GM23338 (cell line): ENCODE data around the gene NPY2R. TPM values are rescaled to one million over a fixed set of nuclear protein-coding genes. Genes with fewer than 3 reads are reported as not detected.

Source experiments
- ATAC-seq: fragments of 200-7000 bp; cut with Tn5 transposase; 3 replicates; pipeline ENCODE4 v1.9.1; 2020
- DNase-seq: peaks from one replicate; pipeline ENCODE4 v3.0.0-alpha.2; 2015; ENCODE audit warnings: low spot score
- H2AFZ ChIP-seq: fragments of 200-600 bp; sonication (generic); 2 replicates; pipeline ENCODE4 v1.8.0; 2016; ENCODE audit warnings: antibody characterized with exemption, mild to moderate bottlenecking, moderate library complexity
- H3F3A ChIP-seq: fragments of 200-600 bp; sonication (generic); replicated peaks from 2 replicates; pipeline ENCODE4 v1.8.0; 2017; ENCODE audit warnings: antibody characterized with exemption, mixed run types, low read depth
- H3K27ac ChIP-seq: fragments of 200-600 bp; sonication (generic); 2 replicates; pipeline ENCODE4 v1.6.1; 2016; ENCODE audit warnings: low read depth
- H3K27me3 ChIP-seq: fragments of 200-600 bp; sonication (generic); 2 replicates; pipeline ENCODE4 v1.8.0; 2016; ENCODE audit warnings: mild to moderate bottlenecking, mixed run types, moderate library complexity; ENCODE audit not compliant: insufficient read depth
- H3K36me3 ChIP-seq: fragments of 200-600 bp; sonication (generic); 2 replicates; pipeline ENCODE4 v1.8.0; 2016; ENCODE audit warnings: mild to moderate bottlenecking; ENCODE audit not compliant: insufficient read depth
- H3K4me1 ChIP-seq: fragments of 200-600 bp; sonication (generic); 2 replicates; pipeline ENCODE4 v1.8.0; 2016; ENCODE audit warnings: mild to moderate bottlenecking, moderate library complexity; ENCODE audit not compliant: insufficient read depth
- H3K4me2 ChIP-seq: fragments of 200-600 bp; sonication (generic); 2 replicates; pipeline ENCODE4 v1.7.1; 2017; ENCODE audit warnings: mixed run types
- H3K4me3 ChIP-seq: fragments of 200-600 bp; sonication (generic); 2 replicates; pipeline ENCODE4 v1.6.1; 2016; ENCODE audit warnings: mixed run types
- H3K79me2 ChIP-seq: fragments of 200-600 bp; sonication (generic); replicated peaks from 2 replicates; pipeline ENCODE4 v1.8.0; 2017; ENCODE audit warnings: mild to moderate bottlenecking; ENCODE audit not compliant: insufficient read depth
- H3K9me2 ChIP-seq: fragments of 200-600 bp; sonication (generic); 2 replicates; pipeline ENCODE4 v1.8.0; 2017; ENCODE audit not compliant: insufficient read depth
- H4K20me1 ChIP-seq: fragments of 200-600 bp; sonication (generic); replicated peaks from 2 replicates; pipeline ENCODE4 v1.8.0; 2017; ENCODE audit warnings: mild to moderate bottlenecking; ENCODE audit not compliant: insufficient read depth
- H3K27ac Mint-ChIP-seq: 2 replicates; pipeline ENCODE4 v1.8.0; 2020; ENCODE audit warnings: inconsistent platforms, mild to moderate bottlenecking, moderate library complexity, mixed read lengths
- H3K27me3 Mint-ChIP-seq: 3 replicates; pipeline ENCODE4 v1.8.0; 2022; ENCODE audit warnings: low read depth, mild to moderate bottlenecking, moderate library complexity, mixed read lengths, inconsistent platforms; ENCODE audit not compliant: insufficient read depth, poor library complexity
- H3K36me3 Mint-ChIP-seq: 3 replicates; pipeline ENCODE4 v1.8.0; 2021; ENCODE audit warnings: low read depth, mild to moderate bottlenecking, inconsistent platforms, moderate library complexity, mixed read lengths
- H3K4me1 Mint-ChIP-seq: 3 replicates; pipeline ENCODE4 v1.8.0; 2020; ENCODE audit warnings: mild to moderate bottlenecking, inconsistent platforms, mixed read lengths
- H3K4me3 Mint-ChIP-seq: 3 replicates; pipeline ENCODE4 v1.8.0; 2021; ENCODE audit warnings: moderate library complexity, mild to moderate bottlenecking, inconsistent platforms, mixed read lengths
- H3K9me3 Mint-ChIP-seq: 3 replicates; pipeline ENCODE4 v1.8.0; 2020; ENCODE audit warnings: moderate library complexity, mild to moderate bottlenecking, inconsistent platforms, mixed read lengths
- CREB1 ChIP-seq: fragments of 250-450 bp; sonication (Bioruptor Pico); IDR thresholded peaks from 2 replicates; pipeline ENCODE4 v1.5.0; 2020; ENCODE audit warnings: low read depth, mild to moderate bottlenecking, moderate library complexity
- ETS1 ChIP-seq: IDR thresholded peaks from 2 replicates; pipeline ENCODE4 v1.6.1; 2016; ENCODE audit warnings: antibody characterized with exemption
- EZH2 ChIP-seq: fragments of 200-600 bp; sonication (generic); IDR thresholded peaks from one replicate; pipeline ENCODE4 v1.8.0; 2017; ENCODE audit warnings: antibody characterized with exemption, mild to moderate bottlenecking, low read depth; ENCODE audit not compliant: unreplicated experiment
- ZNF462 ChIP-seq: fragments of 250-450 bp; sonication (Bioruptor Pico); IDR thresholded peaks from 2 replicates; pipeline ENCODE4 v1.5.0; 2020; ENCODE audit warnings: mild to moderate bottlenecking, moderate library complexity
- long read RNA-seq: library from polyadenylated mRNA; unstranded; transcript quantifications from one replicate; pipeline ENCODE4 v2.0.0, GENCODE V29; 2020; ENCODE audit not compliant: unreplicated experiment
- polyA plus RNA-seq: library from polyadenylated mRNA; unstranded; fragments of >200 nt; fragmentation: Nextera tagmentation; extraction: Ambion mirVana; gene quantifications from 2 replicates; pipeline ENCODE4 v1.2.1, GENCODE V29; 2016
- total RNA-seq: library from RNA; depleted of rRNA; stranded (reverse); fragments of >200 nt; shearing (Covaris generic); gene quantifications from 2 replicates; pipeline ENCODE4 v1.2.3, GENCODE V29; 2014; rRNA removed
- TF ChIP-seq, protein P1 (sequence below), 2 experiments: fragments of 200-600 bp in 1 of 2; sonication (generic) in 1 of 2; conservative IDR thresholded peaks; 2 replicates each; pipeline versions ENCODE4 v1.5.1 to v1.6.1; 2016 to 2017; ENCODE audit warnings: antibody characterized with exemption in 2 of 2, low read depth in 2 of 2, mild to moderate bottlenecking in 2 of 2, moderate library complexity in 1 of 2

Gene NPY2R
- total RNA-seq (0.47 and 0.59 TPM in 2 replicates), polyA plus RNA-seq (0.16 and 0.26 TPM in 2 replicates)
- long read RNA-seq = 0 reads

DNA sequence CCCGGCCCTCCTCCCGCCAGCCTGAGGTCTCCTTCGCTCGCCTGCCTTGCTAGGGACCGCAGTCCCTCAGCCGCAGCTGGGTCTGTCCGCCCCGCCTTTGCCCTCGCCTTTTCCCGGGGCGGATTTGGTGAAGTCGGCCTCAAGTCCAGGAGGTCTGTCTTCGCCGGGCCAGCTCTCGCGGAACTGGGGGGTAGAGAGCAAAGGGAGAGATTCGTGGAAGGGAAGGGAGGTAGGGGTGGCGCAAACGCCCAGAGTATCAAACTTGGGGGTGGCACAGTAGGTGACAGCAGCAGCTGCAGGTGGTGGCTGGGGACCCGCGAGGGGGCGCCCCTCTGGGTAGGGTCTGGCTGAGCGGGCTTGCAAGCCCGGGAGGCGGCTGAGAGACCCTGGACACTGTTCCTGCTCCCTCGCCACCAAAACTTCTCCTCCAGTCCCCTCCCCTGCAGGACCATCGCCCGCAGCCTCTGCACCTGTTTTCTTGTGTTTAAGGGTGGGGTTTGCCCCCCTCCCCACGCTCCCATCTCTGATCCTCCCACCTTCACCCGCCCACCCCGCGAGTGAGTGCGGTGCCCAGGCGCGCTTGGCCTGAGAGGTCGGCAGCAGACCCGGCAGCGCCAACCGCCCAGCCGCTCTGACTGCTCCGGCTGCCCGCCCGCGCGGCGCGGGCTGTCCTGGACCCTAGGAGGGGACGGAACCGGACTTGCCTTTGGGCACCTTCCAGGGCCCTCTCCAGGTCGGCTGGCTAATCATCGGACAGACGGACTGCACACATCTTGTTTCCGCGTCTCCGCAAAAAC is at the start of gene NPY2R:
TSS of gene NPY2R (plus strand) at position 379 of the 797 bp plus-strand sequence. CDS start 5,304 bp downstream, outside the sequence.
- peaks cover 49% of the 10 kb centered on the region for H3K27me3 ChIP-seq
- TF ChIP-seq ZNF462 (CRISPR knock-in tag) (no peak), EZH2 (peak; percentile 47), ETS1 (no peak), CREB1 (no peak)
- TF ChIP-seq, protein P1, sequence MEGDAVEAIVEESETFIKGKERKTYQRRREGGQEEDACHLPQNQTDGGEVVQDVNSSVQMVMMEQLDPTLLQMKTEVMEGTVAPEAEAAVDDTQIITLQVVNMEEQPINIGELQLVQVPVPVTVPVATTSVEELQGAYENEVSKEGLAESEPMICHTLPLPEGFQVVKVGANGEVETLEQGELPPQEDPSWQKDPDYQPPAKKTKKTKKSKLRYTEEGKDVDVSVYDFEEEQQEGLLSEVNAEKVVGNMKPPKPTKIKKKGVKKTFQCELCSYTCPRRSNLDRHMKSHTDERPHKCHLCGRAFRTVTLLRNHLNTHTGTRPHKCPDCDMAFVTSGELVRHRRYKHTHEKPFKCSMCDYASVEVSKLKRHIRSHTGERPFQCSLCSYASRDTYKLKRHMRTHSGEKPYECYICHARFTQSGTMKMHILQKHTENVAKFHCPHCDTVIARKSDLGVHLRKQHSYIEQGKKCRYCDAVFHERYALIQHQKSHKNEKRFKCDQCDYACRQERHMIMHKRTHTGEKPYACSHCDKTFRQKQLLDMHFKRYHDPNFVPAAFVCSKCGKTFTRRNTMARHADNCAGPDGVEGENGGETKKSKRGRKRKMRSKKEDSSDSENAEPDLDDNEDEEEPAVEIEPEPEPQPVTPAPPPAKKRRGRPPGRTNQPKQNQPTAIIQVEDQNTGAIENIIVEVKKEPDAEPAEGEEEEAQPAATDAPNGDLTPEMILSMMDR (conservative IDR thresholded peaks at IDR 0.05; ENCODE audit: low read depth in 2 of 2) = peak; percentile 54 to 65
- H3K9me3 Mint-ChIP-seq = no peaks in the 10 kb centered on the region
- no peaks in the 10 kb centered on the region for H3K36me3 Mint-ChIP-seq
- ATAC-seq (peak; percentile 76), DNase-seq (peak; percentile 67)
- peaks cover 27% of the 10 kb centered on the region for H3K4me1 ChIP-seq
- H3K27me3 Mint-ChIP-seq = peaks cover 32% of the 10 kb centered on the region
- H3K4me2 ChIP-seq = peak within 1 kb of the TSS; percentile 86
- peaks cover 39% of the 10 kb centered on the region for H3K4me1 Mint-ChIP-seq
- H3K79me2 ChIP-seq = no peaks in the 10 kb centered on the region
- peak within 1 kb of the TSS; percentile 83 for H3K4me3 Mint-ChIP-seq
- H4K20me1 ChIP-seq = no peaks in the 10 kb centered on the region
- H3K9me2 ChIP-seq = no peaks in the 10 kb centered on the region
- H3K27ac ChIP-seq = no peak within 1 kb of the TSS
- peak within 1 kb of the TSS; percentile 94 for H2AFZ ChIP-seq
- H3K27ac Mint-ChIP-seq = no peak within 1 kb of the TSS
- H3K4me3 ChIP-seq = peak within 1 kb of the TSS; percentile 72
- no peaks in the 10 kb centered on the region for H3K36me3 ChIP-seq
- no peaks in the 10 kb centered on the region for H3F3A ChIP-seq
